Stimulated activated CD8-positive, alpha-beta memory T cell treated with anti-CD3 and anti-CD28 coated beads, Interleukin-4, amount 100 ng/mL, for 24 hours (primary cell): ENCODE measurements around the gene PVR.
A peak's percentile ranks its signal among the peaks of the same experiment; 100 is the strongest.
"Not testable (repeated sequence)": the region's sequence is repeated elsewhere in the genome, so short reads cannot be mapped to it uniquely, and the experiment has no call there.

Experiments used
- DNase-seq: peaks from one replicate; pipeline ENCODE4 v3.0.0-alpha.2; 2020; ENCODE audit warnings: low read depth

The PVR gene, protein sequence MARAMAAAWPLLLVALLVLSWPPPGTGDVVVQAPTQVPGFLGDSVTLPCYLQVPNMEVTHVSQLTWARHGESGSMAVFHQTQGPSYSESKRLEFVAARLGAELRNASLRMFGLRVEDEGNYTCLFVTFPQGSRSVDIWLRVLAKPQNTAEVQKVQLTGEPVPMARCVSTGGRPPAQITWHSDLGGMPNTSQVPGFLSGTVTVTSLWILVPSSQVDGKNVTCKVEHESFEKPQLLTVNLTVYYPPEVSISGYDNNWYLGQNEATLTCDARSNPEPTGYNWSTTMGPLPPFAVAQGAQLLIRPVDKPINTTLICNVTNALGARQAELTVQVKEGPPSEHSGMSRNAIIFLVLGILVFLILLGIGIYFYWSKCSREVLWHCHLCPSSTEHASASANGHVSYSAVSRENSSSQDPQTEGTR

DNA sequence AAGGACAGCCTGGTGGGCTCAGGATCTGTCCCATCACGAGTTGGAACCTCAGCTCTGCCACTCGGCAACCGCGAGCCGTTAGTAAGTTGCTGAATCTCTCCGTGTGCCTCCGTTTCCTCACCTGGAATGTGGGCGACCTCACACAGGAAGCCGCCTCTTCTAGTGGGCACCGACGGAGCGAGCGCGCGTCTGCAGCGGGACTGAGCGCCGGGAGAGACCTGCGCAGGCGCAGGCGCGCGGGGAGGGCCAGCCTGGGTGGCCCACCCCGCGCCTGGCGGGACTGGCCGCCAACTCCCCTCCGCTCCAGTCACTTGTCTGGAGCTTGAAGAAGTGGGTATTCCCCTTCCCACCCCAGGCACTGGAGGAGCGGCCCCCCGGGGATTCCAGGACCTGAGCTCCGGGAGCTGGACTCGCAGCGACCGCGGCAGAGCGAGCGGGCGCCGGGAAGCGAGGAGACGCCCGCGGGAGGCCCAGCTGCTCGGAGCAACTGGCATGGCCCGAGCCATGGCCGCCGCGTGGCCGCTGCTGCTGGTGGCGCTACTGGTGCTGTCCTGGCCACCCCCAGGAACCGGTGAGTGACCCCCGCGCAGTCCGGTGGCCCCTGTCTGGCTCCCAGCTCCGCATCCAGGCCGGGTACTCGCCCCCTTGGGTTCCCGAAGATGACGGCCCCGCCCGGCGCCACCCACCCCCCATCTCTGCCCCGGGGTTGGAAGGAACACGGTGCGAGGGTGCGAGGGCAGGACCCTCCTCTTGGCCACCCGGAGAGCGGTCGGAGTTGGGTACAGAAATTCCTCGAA, at the start of gene PVR:
Gene PVR (plus strand): TSS at position 306 of the 797 bp plus-strand sequence. CDS start 187 bp downstream, at position 493.
- peak; percentile 26 for DNase-seq

DNA sequence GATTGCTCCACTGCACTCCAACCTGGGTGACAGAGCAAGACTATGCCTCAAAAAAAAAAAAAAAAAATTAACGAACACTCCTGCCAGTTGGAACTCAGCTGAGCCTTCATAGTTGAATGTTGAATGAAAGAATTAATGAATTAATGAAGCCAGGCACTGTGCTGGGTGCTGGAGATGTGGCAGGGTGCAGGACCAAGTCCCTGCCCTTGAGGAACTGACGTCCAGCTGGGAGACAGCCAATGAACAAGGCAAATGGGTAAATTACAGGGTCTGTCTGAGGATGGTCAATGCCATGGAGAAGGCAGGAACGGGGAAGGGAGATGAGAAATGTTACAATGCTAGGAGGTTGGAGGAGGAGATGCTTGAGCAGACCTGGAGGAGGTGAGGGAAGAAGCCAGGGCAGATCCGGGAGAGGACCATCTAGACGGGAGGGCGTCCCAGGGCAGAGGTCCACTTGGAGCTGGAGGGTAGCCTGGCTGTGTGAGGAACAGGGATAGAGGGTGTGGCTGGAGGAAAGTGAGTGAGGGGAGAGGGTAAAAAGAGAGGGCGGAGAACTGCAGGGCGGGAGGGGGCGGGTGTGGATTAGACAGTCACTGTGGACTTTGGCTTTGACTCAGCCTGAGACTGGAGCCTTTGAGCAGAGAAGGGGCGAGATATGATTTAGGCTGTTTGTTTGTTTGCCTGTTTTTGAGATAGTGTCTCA, 47.1 kb upstream of the PVR start:
- no peak for DNase-seq

DNA sequence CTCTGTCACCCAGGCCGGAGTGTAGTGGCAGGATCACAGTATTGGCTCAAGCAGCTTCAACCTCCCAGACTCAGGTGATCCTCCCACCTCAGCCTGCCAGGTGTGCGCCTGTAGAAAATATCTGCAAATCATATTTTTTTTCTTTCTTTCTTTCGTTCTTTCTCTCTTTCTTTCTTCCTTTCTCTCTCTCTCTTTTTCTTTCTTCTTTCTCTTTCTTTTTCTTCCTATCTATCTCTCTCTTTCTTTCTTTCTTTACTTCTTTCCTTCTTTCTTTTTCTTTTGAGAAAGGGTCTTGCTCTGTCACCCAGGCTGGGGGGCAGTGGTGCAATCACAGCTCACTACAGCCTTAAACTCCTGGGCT, 46.6 kb upstream of the PVR start:
- no peak for DNase-seq

DNA sequence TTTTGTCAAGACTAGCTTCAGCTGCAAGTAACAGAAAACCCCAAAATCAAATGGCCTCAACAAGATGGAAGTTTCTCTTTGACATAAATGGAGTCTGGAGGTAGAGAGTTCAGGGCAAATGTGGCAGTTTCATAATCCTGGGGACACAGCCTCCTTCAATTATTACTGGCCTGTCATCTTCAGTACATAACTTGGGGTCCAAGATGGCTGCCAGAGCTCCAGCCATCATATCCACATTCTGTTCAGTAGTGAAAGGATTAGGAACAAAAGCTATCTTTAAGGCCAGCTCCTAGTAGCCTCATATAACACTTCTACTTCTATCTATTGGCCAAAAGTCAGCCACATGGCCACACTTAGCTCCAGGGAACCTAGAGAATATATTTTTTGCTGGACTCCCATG, 45.4 kb upstream of the PVR start:
- DNase-seq = no peak

DNA sequence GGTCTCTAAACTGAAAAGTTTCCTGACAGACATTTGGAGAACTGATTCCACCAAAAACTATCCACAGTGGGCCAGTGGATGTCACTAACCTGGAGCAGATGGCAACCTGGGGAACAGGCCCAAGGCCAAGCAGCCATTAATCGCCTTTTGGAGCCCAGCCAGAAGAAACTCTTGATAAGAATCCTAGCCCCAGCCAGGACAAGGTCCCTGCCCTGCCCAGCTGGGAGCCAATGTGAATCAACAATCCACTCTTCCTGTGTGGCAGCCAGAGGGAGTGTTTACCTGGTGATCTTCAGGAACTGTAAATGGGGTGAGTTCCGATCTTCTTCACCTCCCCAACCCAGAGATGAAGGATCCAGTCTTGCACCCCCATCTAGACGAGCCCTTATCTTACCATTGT, 44.8 kb upstream of the PVR start:
- no peak for DNase-seq

DNA sequence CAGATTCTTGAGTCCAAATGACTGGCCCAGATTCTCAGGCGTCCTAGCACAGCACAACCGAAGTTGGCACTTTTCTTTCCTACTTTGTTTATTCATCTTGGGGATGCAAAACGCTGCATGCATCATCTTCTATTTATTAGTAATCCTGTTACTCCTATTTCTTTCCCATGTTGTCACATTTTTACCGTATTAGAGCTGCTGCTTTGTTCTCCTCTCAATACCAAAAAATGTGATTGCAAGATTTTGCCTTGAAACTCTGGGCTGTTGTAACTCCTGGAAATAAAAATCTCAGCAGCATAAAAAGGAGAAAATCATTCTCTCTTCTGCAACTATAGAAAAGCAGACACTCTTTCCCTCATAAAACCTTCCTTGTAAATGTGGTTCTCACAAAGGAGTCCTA, 43.2 kb upstream of the PVR start:
- no peak for DNase-seq

DNA sequence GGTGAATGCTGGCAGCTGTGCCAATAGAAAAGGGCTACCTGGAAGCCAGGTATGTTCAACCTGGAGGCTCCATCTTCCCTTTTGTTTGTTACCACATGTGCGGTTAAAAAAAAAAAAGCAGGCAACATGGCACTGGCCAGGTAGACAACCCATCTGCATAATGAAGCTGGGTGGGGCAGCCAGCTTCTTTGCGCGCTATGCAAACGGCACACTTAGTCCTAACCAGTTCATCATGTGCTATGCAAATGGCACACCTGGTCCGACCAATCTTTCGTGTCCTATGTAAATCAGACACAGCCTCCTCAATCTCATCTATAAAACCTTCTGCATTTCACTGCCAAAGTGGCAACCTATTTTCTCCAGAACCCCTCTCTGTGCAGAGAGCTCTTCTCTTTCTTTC, 41.6 kb upstream of the PVR start:
- DNase-seq = no peak

DNA sequence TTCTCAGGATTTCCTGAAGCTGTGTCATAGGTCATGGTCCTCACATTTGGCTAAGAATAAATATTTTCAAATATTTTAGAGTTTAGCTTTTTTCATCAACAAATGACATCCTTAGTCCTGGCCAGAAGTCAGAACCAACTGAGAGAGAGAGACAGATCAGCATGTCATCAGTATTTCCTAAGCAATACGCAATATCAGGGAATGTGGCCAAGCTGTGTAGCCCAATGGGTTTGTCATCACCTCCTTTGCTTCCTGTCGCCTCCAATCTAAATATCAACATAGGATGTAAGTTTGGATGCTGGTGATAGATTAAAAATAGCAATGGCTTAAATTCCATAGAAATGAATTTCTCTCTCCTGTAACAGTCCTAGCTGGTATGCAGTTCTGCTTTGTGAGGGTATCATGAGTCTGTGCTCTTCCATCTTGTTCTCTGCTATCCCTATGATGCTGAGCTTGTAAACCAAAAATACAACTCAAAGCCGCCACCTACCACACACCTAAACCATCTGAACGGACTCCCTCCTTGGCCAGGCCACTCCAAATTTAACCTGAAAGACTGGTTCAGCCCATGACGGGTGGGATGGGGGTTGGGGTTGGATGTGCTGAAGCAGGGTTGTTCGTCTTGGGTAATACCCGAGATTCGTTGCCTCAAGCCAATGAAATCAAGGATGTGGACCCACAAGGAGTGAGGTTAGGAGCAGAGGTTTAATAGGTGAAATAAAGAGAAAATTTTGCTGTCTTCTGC, 40.3 kb upstream of the PVR start:
- DNase-seq = no peak

DNA sequence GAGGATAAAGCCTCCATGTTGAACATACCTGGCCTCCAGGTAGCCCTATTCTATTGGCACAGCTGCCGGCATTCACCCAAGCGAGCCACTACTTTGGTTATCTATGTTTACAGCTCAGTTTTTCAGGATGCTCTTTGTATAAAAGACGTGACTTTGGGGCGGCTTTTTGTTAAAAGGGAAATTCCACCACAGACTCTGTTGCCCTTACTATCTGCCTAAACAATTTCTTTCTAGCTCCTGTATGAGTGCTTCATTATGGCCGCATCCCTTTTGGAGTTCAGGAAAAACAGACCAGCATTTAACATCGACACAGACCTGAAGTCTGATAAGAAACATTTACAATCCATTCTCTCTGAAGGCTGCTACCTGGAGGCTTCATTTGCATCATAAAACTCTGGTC, 39.5 kb upstream of the PVR start:
- DNase-seq = no peak

DNA sequence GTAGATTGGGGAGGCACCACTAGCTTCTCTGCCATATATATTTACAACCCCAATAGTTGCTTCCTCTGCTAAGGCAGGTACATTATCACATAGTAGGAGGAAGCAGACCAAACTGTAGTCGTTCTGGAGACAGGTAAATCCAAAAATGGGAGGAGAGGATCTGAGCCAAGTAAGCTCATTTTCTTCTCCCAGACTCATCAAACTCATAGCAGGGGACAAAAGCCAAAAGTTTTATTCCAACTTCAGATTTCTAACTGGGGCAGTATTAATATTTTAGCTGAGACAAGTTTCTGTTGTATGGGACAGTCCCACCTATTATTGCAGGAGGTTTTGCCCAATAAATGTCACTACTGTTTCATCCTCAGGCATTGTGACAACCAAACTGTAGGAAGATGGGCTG, 38.2 kb upstream of the PVR start:
- no peak for DNase-seq

DNA sequence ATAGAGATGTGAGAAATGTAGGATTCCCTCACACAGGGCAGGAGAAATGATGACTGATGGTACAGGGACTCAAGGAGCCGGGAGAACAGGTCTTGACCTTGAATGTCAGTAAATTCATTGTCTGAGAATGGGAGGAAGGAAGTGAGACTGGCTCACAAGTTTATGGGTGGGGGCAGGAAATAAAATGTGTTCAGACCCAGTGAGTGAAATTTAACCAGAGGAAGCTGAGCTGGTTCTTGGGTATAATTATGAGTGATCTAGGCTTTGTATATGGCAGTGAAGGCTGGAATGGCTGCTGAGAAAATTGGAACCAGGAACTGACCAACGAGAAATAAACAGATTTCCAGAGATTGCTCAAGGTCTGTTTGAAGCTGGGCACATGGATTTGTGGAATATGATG, 36.7 kb upstream of the PVR start:
- no peak for DNase-seq

DNA sequence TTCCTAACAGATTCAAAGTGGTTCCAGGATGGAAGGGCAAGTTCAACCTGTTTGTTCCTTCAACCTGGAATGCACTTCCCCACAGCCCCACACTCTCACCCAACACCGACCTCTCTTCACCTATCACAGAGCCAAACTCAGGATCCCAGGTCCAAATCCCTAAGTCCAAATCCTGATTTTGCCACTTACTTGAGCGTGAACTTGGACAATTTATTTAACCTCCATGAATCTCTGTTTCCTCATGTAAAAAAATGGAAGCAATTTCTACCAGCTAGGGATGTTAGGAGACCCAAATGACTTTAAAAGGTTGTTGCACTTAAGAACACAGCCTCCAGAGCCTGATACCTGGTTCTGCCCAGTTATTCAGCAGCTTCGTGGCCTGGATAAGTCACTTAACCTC, 35.8 kb upstream of the PVR start:
- no peak for DNase-seq

DNA sequence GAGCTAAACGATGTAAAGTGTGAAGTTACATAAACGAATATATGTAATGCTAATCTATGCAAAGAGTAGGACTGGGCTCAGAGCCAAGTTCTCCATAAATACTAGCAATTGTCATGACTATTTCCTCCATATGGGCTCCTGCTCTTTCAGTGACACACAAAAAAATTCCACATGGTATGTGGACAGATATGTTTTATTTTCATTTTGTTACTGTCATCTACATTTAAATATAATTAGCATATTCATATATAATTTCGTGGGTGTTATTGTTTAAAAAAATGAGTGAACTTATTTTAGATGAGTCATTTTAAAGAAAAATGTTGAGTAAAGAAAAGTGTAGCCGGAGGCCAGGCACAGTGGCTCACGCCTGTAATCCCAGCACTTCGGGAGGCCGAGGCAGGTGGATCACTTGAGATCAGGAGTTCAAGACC, 35.3 kb upstream of the PVR start:
- DNase-seq = no peak

DNA sequence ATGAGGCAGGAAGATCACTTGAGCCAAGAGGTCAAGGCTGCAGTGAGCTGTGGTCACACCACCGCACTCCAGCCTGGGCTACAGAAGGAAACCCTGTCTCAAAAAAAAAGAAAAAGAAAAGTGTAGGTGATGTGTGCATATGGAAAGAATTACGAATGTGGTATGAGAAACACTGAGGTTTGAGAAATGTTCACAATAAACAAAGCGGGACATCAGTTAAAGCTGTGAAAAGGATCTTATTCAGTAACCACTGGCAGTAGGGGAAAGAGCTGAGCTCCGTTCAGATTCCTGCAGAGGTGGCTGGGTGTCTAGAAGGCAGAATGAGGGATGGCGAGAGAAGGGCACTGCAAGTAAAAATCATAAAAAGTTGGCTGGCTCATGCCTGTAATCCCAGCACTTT, 34.5 kb upstream of the PVR start:
- no peak for DNase-seq

DNA sequence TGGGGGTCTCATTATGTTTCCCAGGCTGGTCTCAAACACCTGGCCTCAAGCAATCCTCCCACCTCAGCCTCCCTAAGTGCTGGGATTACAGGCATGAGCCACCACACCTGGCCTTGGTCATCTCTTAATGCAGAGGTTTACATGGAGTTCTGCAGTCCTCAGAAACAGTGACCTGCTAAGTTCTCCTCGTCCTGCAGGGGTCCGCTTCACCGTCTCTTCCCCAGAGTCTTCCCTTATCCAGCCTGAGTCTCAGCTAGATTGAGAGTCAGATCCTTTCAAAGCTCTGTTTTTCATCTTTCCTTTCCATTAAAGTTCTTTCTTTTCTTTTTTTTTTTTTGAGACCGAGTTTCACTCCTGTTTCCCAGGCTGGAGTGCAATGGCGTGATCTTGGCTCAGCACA, 33.2 kb upstream of the PVR start:
- not testable (repeated sequence) for DNase-seq

DNA sequence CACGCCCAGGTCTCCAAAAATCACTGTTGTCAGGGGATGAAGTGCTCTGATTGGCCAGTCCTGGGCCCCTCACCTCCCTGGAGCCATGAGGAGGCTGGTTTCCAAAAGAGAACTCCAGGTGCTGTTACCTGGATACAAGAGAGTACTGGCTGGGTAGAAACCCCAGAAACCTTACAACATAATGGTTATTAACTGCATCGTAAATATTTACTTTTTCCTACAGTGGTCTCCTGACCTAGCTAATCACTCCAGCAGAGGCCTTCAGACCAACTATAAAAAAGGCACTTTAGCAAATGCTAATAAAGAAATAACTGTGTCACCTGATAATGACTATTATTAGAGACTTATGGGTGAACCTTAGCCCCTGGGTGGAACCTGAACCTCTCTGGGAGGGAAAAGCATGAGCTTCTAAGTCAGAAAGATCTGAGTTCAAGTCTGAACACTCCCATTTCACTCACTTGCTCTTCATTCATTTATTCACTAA, 31.9 kb upstream of the PVR start:
- DNase-seq = no peak

DNA sequence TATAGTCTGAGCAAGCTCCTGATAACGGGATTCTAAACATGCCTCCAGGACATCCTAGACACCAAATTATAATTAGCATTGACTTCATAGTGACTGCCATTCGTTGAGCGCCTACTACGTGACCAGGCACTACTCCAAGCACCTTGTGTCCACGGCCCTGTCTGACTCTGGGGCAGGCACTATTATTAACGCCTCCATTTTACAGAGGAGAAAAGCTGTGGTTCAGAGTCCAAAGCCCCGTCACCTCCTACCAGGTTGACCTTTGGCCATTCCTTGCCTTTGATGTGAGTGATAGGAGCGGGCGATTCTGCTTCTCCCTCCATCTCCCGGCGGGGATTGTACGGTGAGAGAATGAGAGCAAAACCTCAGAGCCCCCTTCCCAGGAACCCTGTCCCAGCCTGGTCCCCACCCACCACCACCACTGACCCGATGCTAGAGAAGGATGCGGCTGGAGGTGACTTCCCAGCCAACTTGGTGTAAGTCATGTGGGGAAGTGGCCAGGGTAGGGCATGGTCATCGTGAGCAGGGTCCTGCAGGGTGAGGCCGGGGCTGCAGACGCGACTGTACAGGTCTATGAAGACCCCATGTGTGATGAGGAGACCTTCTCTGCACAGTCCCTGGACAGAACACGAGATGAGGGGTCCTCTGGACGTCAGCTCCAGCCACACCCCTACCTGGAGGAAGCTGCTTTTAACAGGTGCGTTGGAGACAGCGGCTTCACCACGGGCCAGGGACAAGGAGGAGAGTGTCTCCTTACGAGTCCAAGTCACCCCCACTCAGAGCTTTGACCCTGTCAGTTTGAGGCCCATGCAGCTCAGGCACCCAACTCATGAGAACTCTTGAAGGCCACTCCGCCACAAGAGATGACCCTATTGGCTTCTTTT, 30.2 kb upstream of the PVR start, which contains the start of gene IGSF23:
Gene IGSF23 (plus strand): TSS at position 269 of the 884 bp plus-strand sequence. CDS start 83 bp downstream, at position 352.
- DNase-seq = no peak

DNA sequence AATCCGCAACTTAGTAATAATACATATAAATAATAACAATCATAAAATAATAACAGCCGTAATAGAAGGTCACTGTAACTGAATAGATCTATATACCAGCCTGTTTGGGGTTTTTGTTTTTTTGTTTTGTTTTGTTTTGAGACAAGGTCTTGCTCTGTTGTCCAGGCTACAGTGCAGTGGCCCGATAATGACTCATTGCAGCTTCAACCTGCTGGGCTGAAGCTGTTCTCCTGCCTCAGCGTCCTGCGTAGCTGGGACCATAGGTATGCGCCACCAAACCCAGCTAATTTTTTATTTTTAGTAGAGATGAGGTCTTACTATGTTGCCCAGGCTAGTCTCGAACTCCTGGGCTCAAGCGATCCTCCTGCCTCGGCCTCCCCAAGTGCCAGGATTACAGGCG, 29.4 kb upstream of the PVR start:
- DNase-seq = no peak

DNA sequence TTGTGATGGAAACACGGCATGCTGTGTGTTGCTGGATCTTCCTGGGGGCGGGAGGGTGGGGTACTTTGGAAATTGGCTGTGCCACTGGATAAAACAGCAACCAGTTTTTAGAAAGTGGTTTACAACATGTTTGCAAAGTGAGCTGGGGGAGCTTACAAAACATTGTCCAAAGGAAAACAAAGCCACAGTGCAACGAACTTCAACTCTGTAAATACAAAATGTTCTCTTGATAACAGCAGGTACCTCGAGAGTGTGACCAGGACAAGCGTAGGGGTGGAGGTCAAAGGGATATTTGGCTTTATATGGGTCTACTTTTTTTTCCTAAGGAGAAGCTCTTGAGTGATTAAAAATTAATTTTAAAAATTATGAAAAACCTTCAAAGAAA, 27.9 kb upstream of the PVR start:
- DNase-seq = no peak

DNA sequence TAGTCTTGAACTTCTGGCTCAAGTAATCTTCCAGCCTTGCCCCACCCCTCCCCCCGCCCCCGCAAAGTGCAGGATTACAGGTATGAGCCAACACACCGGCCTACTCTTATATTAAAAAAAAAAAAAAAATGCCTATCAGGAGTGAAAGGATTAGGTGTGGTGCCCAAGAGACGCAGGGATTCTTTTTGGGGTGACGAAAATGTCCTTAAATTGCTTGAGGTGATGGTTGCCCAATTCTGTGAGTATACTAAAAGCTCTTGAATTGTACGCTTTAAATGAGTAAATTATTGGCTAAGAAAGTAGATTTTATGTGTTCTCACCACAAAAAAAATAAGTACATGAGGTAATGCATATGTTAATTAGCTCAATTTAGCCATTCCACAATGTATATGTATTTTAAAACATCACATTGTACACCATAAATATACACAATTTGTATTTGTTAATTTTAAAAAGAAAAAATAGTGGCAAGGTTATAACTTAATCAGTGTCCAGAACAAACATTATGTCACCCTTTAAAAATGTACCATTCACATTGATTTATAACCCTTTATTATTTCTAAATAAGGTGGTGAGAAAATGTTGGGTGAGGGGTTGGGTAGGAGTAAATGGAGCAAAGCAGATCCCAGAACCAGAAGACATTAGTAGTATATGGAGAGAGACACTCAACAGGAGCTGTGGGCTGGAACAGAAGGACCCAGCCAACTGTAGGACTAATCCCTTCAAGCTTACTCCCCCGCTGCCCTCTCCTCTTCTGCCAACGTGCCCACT, 26.4 kb upstream of the PVR start:
- DNase-seq = no peak
